GM12892 (cell line): ENCODE data around the gene HEBP1.

ENCODE experiments used
- DNase-seq: peaks from one replicate; pipeline ENCODE4 v3.0.0; 2011; ENCODE audit not compliant: insufficient read length
- FAIRE-seq: peaks from 2 replicates; lab custom pipeline; 2011; peaks lifted over from hg19 to GRCh38; lab: Jason Lieb, UNC
- POLR2A ChIP-seq: IDR thresholded peaks from 2 replicates; pipeline ENCODE4 v1.6.1; 2011; ENCODE audit warnings: low read depth, low read length, control low read depth
- POLR2AphosphoS5 ChIP-seq: IDR thresholded peaks from 2 replicates; pipeline ENCODE4 v1.6.1; 2011; ENCODE audit warnings: low read depth, low read length, control low read depth
- TAF1 ChIP-seq: IDR thresholded peaks from 2 replicates; pipeline ENCODE4 v1.6.1; 2011; ENCODE audit warnings: low read depth, mild to moderate bottlenecking, control low read depth, low read length, borderline replicate concordance

Gene HEBP1

DNA sequence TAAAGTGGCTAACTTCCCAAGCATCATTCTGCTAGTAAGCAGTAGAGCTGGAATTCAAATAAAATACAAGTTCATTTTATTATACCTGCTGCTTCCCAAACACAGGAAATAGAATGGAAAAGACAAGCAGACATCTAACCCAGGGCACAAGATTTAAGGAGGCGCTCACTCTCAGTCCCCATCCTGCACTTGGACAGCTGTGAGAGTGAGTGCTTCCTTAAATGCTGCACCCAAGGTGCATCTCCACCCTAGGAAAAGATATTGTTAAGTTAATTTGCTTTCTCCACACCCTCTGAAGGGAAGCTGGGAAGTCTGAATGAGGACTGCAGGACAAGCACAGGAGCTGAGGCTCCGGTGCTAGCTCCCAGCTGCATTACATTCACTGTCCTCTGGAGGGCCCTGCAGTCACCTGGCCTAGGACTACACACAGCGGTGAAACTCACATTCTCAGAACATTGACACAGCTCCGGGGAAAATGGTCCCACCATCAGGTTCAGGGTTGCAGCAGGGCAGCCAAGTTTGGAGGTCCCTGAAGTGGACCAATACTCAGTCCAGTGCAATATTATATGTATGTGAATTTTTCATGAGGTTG, 14.2 kb downstream of the HEBP1 start:
- FAIRE-seq (no peak), DNase-seq (no peak)
- TF ChIP-seq POLR2A (no peak), POLR2AphosphoS5 (no peak), TAF1 (no peak)

DNA sequence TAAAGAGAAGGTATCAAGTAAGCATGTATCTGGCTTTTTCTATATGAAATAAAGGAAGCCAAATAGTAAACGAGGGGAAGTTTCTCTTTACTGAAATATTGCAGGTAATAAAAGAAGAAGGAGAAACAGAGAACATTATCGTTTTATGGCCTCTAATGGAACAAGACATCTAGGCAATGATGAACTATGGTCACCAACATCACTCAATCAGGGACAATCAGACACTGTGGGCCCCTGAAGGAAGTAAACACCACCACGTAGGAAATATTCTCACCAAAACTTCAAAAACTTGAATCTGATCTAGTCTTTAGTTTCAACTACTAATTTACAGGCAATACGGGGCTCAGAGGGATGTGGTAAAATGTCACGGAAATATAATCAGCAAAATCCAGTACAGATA, 15.9 kb downstream of the HEBP1 start:
- no peak for TF ChIP-seq POLR2A
- no peak for TF ChIP-seq POLR2AphosphoS5
- TF ChIP-seq TAF1: no peak
- DNase-seq: no peak
- FAIRE-seq: no peak

DNA sequence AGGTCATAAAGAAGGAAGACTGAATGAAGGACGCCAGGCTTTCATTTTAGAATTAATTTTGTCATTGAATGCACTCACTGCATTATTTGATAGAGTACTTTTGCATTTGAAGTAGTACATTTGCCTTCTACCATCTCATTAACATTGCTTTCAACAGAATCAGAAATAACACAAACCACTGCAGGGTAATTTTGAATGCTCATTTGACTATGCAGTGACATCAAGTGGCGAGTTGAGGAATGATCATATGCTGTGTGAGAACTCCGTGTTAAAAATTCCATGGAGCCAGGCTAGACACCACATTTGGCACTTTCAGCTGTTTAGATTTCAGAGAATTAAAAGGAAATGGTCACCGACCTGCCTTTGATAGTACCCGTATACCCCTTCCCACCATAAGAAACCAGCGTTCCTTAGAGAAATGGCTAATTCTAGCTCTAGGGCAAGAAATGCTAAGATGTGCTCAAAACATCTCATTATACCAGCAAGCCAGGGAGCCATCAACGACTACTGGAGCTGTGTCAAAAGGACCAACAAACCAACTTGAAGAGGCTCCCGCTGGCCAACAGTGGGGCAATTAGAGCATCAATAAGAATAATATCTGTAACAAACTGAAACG, 16.5 kb downstream of the HEBP1 start:
- DNase-seq (no peak), FAIRE-seq (no peak)
- TF ChIP-seq POLR2A (no peak), TAF1 (no peak), POLR2AphosphoS5 (no peak)

DNA sequence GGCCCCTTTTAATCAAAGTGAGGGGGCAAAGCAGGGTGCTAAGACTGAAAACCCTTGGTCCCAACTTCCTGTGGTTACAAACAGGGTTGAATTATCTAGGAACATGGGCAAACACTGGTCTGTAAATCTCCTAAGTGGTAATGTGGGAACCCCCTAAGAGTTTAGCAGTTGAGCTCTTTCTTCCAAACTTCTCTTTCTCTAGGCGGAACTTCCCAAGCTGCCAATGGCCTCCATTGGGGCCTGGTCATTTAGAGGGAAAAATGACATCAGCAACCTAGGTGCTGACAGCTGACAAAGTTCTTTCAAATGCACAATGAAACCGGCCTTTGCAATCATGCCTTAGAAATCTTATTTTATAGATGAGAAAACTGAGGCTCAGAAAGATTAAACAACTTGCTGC, 17.7 kb downstream of the HEBP1 start:
- no peak for FAIRE-seq
- TF ChIP-seq POLR2A: no peak
- TF ChIP-seq TAF1: no peak
- no peak for TF ChIP-seq POLR2AphosphoS5

DNA sequence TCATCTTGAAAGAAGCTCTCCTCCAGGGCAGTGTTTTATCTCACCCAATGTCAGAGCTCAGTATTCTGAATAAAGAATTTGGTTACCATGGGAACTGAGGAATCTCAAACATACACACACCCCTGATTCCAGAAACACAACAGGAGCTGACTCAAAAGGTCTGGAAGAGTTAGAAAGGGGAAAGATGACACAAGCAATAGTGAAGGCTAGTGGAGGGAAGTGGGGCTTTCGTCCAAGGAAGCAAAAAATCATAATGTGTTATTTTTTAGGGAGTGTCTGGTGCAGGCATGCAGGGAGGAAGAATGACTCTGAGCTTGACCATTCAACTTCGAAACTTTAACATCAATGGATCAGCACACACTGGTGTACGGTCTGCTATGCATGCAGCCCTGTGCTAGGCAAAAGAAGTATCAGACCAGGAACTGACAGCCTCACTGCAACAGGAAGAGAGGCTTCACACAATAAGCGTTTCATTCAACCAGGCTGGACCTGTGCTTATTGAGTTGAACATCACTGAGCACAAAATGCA, 20.3 kb downstream of the HEBP1 start:
- FAIRE-seq (no peak), DNase-seq (no peak)
- TF ChIP-seq TAF1: no peak
- no peak for TF ChIP-seq POLR2AphosphoS5
- no peak for TF ChIP-seq POLR2A

More for the DNA sequence above, 17.7 kb downstream of the HEBP1 start:
- DNase-seq: no peak

DNA sequence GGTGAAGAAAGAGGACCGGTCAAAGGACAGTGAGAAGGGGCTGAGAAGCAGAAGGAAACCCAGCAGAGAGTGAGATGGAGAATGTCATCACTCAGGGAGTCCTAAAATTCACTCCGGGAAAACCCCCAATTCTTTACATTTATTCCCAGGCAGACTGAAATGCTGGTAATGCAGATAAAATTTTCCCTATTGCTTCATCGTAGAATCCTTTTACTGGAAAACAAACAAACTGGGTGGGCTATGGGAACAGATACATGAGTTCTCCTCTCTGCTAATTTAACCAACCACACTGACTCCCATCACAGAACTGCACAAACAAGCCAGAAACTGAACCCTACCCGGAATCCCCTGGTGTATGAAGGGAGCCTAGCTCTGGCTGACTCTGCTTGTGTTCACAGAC, 20.9 kb downstream of the HEBP1 start:
- TF ChIP-seq POLR2A (no peak), TAF1 (no peak), POLR2AphosphoS5 (no peak)
- DNase-seq (no peak), FAIRE-seq (no peak)

DNA sequence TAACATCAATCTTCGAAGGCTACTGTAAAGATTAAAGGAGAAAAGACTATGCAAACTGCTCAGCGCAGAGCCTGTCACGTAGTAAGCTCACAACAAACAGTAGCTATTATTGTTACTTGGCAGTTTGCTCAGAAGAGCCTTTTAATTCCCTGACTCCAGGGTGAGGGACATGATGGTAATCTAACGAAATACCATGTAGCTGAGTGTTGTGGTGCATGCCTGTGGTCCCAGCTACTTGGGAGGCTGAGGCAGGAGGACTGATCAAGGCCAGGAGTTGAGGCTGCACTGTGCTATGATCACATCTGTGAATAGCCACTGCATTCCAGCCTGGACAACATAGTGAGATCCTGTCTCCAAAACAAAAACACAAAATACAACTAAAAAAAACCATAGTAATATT, 22.8 kb downstream of the HEBP1 start:
- DNase-seq (no peak), FAIRE-seq (no peak)
- TF ChIP-seq POLR2A: no peak
- no peak for TF ChIP-seq POLR2AphosphoS5
- no peak for TF ChIP-seq TAF1

DNA sequence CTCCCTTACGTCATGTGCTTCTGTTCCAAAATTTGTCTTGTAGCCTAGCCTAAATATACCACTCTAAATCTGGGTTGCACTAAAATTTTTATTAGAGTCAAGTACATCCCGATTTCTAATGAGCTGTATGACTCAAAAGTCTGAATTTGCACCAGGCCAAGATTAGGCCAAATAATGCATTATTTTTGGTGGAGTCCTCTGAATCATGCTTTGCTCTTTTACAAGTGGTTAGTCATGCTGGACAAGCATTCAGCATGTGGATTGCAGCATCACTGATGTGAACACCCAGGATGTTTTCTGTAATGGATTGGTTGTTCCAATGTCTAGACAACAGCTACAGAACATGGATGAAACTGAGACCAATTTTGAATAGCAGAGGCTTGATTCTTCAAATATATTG, 23.7 kb downstream of the HEBP1 start:
- DNase-seq (no peak), FAIRE-seq (no peak)
- TF ChIP-seq POLR2AphosphoS5 (no peak), POLR2A (no peak), TAF1 (no peak)

DNA sequence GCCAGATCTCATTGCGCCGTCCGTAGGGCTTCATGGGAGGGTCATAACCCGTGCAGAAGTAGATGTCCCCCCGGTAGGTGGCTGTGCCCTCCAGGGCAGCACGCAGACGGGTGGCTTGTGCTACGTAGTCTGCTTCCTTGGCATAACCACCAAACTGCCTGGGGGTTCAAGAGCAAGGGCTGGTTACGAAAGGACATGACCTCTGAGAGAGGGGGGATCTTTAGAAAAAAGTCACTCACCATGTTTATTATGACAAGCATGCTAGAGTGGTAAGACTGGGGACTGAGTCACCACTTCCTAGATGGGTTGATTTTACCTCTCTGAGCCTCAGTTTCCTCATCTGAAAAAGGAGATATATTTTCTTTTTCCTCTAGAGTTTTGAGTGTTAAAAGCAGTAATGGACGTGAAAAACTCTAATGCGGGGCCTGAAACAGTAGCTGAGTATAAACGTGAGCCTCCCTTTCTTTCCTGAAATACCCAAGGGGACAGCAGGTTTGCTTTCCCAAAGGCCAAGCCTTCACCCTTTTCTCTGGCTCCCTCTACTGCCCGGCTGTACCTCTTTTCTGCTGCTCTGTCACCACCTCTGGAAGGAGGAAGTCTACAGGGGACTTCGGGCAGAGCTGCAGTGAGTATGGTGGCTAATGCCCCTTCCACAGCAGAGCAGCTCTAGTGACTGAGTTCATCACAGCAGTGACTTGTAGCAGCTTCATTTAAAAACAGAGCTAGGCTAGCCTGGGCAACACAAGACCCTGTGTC, 24.6 kb downstream of the HEBP1 start:
- TF ChIP-seq POLR2A (no peak), POLR2AphosphoS5 (no peak), TAF1 (no peak)
- FAIRE-seq (no peak), DNase-seq (no peak)

DNA sequence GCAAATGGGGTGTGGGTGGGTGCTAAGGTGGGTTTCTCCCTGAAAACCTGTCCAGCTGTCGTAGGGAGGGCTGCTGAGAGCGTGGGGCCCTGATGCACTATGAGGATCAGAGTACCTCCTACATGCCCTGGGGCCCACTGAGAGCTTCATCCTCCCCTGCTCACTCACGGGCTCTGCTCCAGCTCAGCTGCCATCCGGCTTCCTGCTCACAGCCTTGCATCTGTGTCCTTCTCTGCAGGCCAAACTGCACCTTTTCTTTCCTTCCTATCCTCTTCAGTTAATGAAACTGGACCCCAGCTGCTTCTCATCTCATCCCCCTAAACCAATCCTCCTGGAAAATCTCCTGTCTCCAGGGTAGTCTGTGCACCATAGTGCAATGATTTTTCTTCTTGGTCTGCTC, 25.9 kb downstream of the HEBP1 start:
- no peak for DNase-seq
- no peak for TF ChIP-seq POLR2AphosphoS5
- TF ChIP-seq TAF1: no peak
- no peak for TF ChIP-seq POLR2A
- no peak for FAIRE-seq

DNA sequence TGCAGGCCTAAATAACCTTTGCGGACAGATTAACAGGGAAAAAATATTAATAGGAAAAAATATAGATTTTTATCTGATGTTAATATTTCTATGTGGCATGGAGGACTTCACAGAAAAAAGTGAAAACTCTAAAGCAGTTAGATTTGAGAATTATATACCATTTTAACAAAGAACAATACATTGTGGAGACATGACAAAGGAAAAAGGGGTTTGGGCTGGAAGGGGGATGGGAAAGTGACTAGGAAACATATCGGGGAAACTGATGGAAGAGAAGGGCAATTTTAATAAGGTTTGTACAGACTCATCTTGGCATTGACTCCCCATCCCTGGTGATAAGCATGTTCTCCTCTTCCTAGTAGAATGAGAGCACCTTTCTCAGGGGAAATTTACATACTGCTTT, 27.0 kb downstream of the HEBP1 start:
- no peak for FAIRE-seq

DNA sequence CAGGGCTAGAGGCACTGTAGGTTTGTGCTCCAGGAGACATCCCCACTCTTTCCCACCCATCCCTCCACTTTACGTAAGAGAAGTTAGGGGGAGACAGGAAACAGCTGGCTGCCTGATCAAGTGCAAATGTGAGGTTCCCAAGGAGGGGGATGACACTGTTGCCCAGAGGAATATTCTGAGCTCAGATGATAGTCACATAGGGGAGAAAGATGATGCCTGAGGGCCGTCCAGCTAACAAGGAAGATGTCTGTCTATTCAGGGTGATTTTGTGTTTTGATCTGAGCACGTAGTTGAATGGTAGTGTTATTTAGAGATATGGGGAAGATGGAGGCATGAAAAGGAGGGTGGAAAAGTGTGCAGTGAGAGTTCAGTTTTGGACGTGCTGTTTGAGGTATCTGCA, 34.2 kb downstream of the HEBP1 start:
- TF ChIP-seq POLR2AphosphoS5 (no peak), TAF1 (no peak), POLR2A (no peak)
- FAIRE-seq: no peak
- DNase-seq: no peak

More for the DNA sequence above, 27.0 kb downstream of the HEBP1 start:
- DNase-seq: no peak
- no peak for TF ChIP-seq POLR2A
- no peak for TF ChIP-seq TAF1
- no peak for TF ChIP-seq POLR2AphosphoS5
